HG03457 (cell line): ENCODE results near the gene ADCY3.

Source experiments
- ATAC-seq: cut with Tn5 transposase; IDR thresholded peaks from one replicate; pipeline ENCODE4 v1.9.1; 2021; ENCODE audit warnings: moderate number of reproducible peaks; ENCODE audit not compliant: unreplicated experiment

Gene ADCY3

GRCh38 chr2:24926602-24927252 is 6.7 kb upstream of the ADCY3 start:
- no peak for ATAC-seq

GRCh38 chr2:24926220-24926601 is 6.2 kb upstream of the ADCY3 start:
- no peak for ATAC-seq

GRCh38 chr2:24925815-24926214 is 5.8 kb upstream of the ADCY3 start:
- no peak for ATAC-seq

GRCh38 chr2:24924732-24925131 is 4.7 kb upstream of the ADCY3 start:
- ATAC-seq = no peak

GRCh38 chr2:24924266-24924665 is 4.2 kb upstream of the ADCY3 start:
- ATAC-seq = no peak

GRCh38 chr2:24923106-24923505 is 3.1 kb upstream of the ADCY3 start:
- ATAC-seq = no peak

- no peak for ATAC-seq
These were observed 2.5 kb upstream of the ADCY3 start for GRCh38 chr2:24922556-24922955.

- no peak for ATAC-seq
These were observed 888 bp upstream of the ADCY3 start for GRCh38 chr2:24920809-24921441.

GRCh38 chr2:24919506-24920097 is 435 bp downstream of the ADCY3 start:
- ATAC-seq = peak; percentile 16

- ATAC-seq = no peak
These were observed 966 bp downstream of the ADCY3 start for GRCh38 chr2:24919037-24919505.

- no peak for ATAC-seq
These were observed 1.6 kb downstream of the ADCY3 start for GRCh38 chr2:24918326-24919036.

GRCh38 chr2:24917731-24918325 is 2.2 kb downstream of the ADCY3 start:
- ATAC-seq = no peak

GRCh38 chr2:24917086-24917485 is 3.0 kb downstream of the ADCY3 start:
- no peak for ATAC-seq

GRCh38 chr2:24915796-24916195 is 4.2 kb downstream of the ADCY3 start:
- no peak for ATAC-seq

GRCh38 chr2:24915175-24915574 is 4.9 kb downstream of the ADCY3 start:
- no peak for ATAC-seq

GRCh38 chr2:24914713-24915112 is 5.3 kb downstream of the ADCY3 start:
- no peak for ATAC-seq

- ATAC-seq = no peak
These were observed 6.1 kb downstream of the ADCY3 start for GRCh38 chr2:24913911-24914310.

GRCh38 chr2:24912986-24913385 is 7.1 kb downstream of the ADCY3 start:
- no peak for ATAC-seq

GRCh38 chr2:24912523-24912922 is 7.5 kb downstream of the ADCY3 start:
- no peak for ATAC-seq

GRCh38 chr2:24910245-24910644 is 9.8 kb downstream of the ADCY3 start:
- ATAC-seq = no peak

GRCh38 chr2:24909555-24910177 is 10.4 kb downstream of the ADCY3 start:
- ATAC-seq = no peak
